ENCODE measurements around the gene AHRR. TPM values are rescaled to one million over a fixed set of nuclear protein-coding genes. Genes with fewer than 3 reads are reported as not detected.

AHRR gene
- total RNA-seq, 1 donor from 2014 or later: 0.29 TPM

DNA sequence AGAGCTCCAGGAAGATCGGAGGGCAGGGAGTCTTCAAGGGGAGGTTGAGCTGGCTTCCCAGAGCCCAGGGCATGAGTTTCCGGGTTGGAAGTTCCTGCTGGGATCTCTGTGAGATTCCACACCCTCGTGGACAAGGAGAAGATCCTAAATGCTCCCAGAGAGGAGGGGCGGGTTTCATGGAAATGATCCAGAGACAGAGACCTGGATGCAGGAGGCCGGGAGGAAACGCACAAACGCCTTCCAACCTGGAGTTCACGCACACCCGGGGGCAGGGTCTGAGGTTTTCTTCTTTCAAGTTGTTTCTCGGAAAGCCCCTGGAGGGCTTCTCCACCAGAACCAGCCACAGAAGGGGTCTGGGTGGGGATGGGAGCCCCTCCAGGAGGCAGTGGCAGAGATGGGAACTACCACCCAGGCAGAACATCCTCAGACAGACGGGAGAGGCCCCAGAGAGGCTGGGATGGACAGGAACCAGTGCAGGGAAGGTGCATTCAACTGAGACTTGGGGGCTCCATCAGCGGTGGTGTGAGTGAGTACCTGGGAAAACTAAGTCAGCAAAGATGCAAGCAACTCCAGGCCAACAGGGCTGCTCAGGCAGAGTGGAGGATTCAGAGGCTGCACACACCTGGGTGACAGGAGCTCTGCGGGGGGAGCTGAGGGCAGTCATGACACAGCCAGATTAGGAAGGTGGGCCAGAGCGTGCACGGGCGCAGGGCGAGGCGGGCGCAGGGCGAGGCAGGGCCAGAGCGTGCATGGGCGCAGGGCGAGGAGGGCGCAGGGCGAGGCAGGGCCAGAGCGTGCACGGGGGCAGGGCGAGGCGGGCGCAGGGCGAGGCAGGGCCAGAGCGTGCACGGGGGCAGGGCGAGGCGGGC lies 69.3 kb downstream of the AHRR start:
- TF ChIP-seq, protein P1, sequence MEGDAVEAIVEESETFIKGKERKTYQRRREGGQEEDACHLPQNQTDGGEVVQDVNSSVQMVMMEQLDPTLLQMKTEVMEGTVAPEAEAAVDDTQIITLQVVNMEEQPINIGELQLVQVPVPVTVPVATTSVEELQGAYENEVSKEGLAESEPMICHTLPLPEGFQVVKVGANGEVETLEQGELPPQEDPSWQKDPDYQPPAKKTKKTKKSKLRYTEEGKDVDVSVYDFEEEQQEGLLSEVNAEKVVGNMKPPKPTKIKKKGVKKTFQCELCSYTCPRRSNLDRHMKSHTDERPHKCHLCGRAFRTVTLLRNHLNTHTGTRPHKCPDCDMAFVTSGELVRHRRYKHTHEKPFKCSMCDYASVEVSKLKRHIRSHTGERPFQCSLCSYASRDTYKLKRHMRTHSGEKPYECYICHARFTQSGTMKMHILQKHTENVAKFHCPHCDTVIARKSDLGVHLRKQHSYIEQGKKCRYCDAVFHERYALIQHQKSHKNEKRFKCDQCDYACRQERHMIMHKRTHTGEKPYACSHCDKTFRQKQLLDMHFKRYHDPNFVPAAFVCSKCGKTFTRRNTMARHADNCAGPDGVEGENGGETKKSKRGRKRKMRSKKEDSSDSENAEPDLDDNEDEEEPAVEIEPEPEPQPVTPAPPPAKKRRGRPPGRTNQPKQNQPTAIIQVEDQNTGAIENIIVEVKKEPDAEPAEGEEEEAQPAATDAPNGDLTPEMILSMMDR (conservative IDR thresholded peaks at IDR 0.05; ENCODE audit: low read depth, low read length): no peak
- no peak overlapping the region for H3K4me3 ChIP-seq (ENCODE audit: low read depth, low read length)
- DNase-seq (ENCODE audit: low read depth): no peak

DNA sequence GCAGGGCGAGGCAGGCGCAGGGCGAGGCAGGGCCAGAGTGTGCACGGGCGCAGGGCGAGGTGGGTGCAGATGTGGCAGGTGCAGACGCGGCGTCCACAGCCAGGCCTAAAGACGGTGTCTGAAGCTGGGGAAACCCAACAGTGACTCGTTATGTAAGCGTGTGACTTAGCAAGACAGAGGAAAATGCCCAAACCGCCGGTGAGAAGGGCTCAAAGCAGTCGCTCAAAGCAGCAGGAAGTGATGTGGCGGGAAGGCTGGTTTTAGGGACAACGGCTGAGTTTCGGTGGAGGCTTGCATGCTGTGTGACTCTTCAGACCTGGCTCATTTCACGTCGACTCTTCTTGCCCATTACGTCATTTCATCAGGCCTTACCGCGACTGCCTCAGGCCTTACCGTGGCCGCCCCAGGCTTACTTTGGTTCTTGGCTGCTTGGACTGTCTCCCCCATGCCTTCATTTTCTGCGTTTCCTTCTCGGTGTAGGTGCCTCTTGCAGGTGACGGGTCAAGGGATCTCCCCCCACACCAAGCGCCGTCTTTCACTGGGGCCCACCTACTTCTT lies 71.0 kb downstream of the AHRR start:
- no peak overlapping the region for H3K4me3 ChIP-seq (ENCODE audit: low read depth, low read length)
- TF ChIP-seq, protein P1 (conservative IDR thresholded peaks at IDR 0.05; ENCODE audit: low read depth, low read length): no peak
- DNase-seq (ENCODE audit: low read depth): no peak

DNA sequence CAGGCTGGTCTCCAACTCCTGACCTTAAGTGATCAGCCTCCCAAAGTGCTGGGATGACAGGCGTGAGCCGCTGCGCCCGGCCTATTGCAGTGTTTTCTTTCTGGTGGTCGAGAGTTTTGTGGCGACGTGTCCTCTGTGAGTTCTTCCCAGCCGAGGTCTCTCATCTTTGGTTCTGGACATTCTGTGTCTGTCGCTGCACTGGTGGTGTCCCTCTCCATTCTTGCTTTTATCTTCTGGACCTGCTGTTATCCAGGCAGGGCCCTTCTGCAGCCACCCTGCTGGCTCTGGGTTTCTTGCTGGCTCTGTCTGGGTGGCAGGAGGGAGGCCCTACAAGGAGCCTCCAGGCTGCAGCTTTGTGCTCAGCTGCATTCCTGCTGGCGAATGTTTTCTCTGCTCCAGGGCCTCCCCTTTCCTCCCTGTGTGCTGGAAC lies 72.3 kb downstream of the AHRR start:
- TF ChIP-seq, protein P1 (conservative IDR thresholded peaks at IDR 0.05; ENCODE audit: low read depth, low read length): no peak
- no peak overlapping the region for H3K4me3 ChIP-seq (ENCODE audit: low read depth, low read length)
- DNase-seq (ENCODE audit: low read depth): no peak

DNA sequence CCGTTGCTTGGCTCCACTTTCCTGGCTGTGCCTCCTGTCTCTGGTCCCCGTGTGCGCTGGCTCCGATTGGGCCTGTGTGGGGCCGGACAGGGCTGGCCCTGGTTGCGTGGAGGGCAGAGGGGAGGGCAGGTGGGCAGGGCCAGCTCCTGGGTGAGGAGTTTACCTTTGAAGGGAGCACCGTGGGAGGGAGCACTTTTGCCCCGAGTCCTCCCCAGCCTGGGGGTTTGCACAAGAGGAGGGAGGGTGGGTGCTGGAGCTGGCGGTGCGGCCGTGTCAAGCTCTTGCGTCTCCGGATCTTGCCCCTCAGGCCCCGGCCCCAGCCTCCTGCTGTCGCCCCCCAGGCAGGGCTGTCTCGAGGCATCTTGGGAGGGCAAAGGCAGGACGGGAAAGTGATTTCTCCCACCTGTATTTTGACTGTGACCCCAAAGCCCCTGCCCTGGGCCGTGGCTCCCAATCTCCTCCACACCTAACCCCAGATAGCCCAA lies 73.2 kb downstream of the AHRR start:
- DNase-seq (ENCODE audit: low read depth): no peak
- no peak overlapping the region for H3K4me3 ChIP-seq (ENCODE audit: low read depth, low read length)
- TF ChIP-seq, protein P1 (conservative IDR thresholded peaks at IDR 0.05; ENCODE audit: low read depth, low read length): no peak

DNA sequence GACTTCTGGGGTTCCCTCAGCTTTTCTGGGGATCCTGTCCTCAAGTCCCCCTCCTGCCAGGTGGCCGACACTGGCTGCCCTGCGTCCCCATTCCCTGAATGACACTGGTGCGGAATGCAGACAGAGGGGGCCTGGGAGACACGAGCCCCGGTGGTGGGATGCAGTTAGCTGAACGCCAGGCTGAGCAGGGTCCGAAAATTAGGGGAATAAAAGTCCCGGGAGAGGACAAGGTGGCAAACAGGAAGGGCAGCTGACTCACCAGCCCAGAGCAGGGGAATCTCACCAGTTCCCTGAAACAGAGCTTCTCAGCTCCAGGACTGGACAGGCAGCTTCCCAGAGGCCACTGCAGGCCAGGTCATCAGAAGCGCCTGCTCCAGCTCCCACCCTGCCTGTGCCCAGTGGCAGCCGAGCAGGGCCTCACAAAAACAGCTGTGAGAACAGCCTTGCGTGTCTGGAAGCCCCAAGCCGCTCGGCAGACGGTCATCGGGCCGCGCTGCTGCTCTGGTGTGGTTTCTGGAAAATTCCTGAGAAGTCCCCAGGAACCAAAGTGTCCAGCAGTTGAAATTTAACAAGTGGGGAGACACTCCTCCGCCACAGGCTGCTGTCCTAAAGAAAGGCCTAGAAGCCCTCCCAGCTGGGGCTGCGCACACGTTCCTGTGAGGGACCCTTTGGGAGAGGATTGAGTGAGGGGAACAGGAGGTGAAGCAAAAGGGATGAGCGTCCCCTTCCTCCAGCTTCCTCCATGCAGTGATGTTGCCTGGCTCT lies 73.8 kb downstream of the AHRR start:
- TF ChIP-seq, protein P1 (conservative IDR thresholded peaks at IDR 0.05; ENCODE audit: low read depth, low read length): no peak
- no peak overlapping the region for H3K4me3 ChIP-seq (ENCODE audit: low read depth, low read length)
- no peak for DNase-seq (ENCODE audit: low read depth)

DNA sequence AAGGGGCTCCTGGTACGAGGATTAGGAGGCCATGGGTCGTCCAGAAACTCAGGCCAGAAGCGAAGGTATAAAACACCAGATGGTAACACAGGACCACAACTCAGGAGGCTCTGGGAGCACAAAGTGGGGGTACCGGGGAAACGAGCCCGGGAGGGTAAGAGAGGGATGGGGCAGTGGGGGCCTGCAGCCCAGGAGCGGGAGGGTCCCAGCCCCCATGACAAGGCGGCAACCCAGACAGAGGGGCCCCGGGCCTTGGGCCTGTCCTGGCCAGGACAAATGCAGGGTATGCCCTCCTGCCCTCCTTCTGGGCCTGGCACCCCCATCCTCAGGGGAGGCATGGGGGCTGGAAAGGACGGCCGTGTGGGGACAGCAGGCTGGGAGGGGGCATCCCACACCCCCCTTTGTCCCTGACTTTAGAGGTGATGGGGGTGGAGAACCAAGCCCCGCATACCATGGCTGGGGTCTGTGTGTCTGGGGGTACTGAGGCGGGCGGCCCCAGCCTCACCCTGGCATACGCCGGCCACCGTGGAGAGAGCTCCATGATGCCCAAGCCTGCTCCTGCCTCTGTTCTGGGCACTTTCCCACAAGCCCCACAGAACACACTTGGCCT lies 74.5 kb downstream of the AHRR start:
- TF ChIP-seq, protein P1 (conservative IDR thresholded peaks at IDR 0.05; ENCODE audit: low read depth, low read length): no peak
- no peak overlapping the region for H3K4me3 ChIP-seq (ENCODE audit: low read depth, low read length)
- DNase-seq (ENCODE audit: low read depth): no peak

Measured in epithelial cell of proximal tubule (primary cell).